GM18868 (cell line): ENCODE results near the gene TMEM179B.
A peak's percentile ranks its signal among the peaks of the same experiment; 100 is the strongest.
"Not testable (repeated sequence)": the region's sequence is repeated elsewhere in the genome, so short reads cannot be mapped to it uniquely, and the experiment has no call there.

Experiments
- ATAC-seq: cut with Tn5 transposase; IDR thresholded peaks from one replicate; pipeline ENCODE4 v1.9.1; 2021; ENCODE audit warnings: mild to moderate bottlenecking, moderate library complexity; ENCODE audit not compliant: unreplicated experiment

Gene TMEM179B, protein sequence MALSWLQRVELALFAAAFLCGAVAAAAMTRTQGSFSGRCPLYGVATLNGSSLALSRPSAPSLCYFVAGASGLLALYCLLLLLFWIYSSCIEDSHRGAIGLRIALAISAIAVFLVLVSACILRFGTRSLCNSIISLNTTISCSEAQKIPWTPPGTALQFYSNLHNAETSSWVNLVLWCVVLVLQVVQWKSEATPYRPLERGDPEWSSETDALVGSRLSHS

DNA sequence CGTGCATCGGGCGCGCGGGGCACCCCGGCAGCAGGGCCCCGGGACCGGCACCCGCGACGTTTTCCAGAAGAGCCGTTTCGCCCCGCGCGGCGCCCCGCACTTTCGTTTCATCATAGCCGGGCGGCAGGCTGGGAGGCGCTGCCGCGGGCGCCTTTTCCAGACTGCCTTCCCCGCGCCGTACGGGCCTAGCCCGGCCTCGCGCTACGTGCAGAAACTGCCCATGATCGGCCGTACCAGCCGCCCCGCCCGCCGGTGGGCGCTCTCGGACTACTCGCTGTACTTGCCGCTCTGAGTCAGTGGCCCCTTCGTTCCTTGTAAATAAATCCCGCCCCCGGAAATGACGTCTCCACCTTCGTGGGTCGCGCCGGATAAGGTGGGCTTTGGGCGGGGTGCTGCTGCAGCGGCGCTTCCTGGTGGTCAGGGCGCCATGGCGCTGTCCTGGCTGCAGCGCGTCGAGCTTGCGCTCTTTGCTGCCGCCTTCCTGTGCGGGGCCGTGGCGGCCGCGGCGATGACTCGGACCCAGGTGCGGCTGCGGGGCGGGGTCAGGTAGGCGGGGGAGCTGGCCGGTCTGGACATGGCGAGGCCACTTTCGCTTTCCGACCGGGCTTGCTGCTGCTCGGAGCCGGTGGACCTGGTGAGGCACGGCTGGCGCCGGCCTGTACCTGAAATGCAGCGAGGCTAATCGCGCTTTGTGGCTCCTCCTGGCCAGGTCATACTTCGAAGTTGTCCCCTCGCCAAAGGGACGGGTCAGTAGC, at the start of gene TMEM179B:
Gene TMEM179B, plus strand, starts transcription at position 398 of the 755 bp plus-strand sequence. Its CDS starts 30 bp downstream, at position 428.
- peak; percentile 69 for ATAC-seq

DNA sequence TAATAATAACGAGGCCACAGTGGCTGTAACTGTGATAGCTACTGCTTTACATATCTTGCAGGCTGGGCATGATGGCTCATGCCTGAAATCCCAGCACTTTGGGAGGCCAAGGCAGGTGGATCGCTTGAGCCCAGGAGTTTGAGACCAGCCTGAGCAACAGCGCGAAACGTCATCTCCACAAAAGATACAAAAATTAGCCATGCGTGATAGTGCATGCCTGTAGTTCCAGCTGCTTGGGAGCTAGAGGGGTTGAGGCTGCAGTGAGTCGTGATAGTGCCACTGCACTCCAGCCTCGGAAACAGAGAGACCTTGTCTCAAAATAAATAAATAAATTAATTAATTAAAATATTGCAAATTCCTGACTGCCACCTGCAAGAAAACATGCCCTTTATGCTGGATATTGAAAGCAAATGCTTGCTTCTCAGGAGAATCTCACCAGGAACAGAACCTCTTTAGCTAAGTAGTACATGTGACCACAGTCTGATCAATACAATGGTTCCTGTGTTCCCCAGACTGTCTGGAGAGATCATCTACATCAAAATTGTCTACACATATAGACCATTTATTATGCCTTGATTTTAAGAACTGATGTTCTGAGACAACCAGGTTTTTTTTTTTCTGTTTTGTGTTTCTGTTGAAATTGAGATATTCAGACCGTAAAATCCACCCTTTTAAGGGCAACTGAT, 39.6 kb upstream of the TMEM179B start:
- ATAC-seq = no peak

DNA sequence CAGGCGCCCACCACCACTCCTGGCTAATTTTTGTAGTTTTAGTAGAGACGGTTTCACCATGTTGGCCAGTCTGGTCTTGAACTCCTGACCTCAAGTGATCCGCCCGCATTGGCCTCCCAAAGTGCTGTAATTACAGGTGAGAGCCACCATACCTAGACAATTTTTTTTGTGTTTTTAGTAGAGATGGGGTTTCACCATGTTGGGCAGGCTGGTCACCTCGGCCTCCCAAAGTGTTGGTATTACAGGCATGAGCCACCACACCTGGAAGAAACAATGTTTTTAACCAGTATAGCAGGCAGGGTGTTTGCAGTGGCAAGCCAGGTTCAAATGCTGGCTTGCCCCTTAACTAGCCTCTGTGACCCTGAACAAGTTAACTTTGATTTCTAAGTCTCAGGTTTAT, 37.3 kb upstream of the TMEM179B start:
- not testable (repeated sequence) for ATAC-seq

DNA sequence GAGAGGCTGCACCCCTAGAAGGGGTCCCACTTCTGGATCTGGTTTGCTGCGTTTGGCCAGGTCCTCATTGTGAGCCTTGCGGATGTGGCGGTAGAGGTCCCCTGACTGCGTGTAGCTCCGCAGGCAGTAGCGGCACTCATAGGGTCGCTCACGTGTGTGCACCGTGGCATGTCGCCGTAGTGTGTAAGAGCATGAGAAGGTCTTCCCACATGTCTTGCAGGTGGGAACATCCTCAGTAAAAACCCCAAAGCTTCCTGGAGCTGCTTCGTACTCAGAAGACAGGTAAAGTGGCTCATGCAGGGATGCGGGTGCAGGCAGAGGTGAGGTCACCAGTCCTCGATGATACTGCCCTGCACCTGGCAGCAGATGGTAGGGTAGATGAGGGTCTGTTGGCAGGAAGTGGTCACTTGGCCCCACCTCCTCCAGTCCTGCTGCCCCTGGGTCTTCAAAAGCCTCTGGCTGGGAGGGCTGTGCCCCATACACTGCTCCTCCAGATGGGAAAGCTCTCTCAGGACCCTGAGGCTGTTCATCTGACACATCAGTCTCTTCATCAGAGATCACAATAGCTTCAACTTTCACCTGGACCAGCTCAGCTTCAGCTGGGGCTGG, 34.9 kb upstream of the TMEM179B start:
- ATAC-seq = no peak

DNA sequence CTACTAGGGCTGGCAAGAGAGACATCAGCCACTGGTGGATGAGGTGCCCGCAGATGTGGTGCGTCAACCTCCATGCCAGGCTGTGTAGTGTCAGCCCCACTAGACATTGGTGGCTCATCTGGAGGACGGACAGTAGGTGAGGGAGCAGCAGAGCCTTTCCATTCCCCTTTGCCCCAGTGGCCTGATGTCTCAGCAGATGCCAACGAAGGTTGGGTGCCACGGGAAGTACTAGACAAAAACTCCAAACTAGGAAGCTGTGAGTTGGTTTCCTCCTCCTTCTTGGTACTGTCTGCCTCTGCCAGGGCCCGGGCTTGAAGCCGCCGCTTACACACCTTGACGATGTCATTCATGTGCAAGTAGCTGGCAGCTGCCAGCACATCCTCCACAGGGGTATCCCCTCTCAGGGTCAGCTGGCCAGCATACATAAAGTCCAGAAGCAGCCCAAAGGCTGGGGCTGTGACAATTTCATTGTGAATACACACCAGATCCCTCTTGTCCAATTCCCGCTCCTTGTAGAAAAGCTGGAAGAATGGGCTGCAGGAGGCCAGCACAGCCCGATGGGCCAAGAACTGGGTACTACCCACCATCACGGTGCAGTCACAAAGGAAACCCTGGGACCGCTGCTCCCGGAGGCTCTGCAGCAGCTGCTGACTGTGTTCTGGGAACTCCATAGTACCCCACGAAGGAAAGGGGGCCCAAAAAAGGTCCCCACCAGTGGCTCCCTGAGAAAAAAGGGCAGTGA, 34.0 kb upstream of the TMEM179B start:
- ATAC-seq = no peak

DNA sequence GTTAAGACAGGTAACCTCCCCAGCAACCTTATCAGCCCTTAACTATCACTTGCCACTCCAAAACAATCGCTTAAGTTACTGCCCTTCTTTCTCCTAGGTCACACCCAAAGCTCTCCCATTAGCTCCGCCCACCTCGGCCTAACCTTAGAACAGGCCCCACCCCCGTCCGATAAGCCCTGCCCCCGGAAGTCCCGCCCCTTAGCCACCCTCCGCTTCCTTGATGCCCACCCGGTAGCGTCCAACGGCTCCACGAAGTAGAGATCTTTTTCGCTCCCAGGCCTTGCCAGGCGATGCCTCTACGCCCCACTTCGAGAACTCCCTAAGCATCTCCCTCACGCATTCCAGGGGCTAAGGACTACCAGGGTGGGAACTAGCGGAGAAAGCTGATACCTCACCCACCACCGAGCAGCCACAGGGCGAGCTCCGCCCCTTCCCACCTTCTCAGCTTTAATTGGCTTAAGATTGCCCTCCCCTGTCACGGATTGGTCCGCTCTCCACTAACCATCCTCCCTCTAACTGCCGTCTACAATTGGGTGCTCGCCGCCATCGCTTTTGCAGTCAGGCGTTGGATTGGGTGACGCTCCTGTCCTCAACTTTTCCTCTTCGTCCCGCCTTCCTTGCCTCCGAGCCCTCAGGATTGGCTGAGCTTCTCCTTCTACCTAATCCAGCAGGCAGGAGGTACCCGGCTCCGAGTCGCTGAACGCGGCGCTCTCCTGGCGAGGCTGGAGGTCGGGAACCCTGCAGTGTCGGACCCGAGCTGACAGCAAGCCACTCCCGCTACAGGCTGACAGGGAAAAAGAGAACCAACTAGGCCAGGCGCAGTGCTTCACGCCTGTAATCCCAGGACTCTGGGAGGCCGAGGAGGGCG, 33.2 kb upstream of the TMEM179B start, which contains the start of gene ZBTB3:
Gene ZBTB3, minus strand, starts transcription at position 425 of the 868 bp plus-strand sequence. CDS start 496 bp downstream, outside the sequence.
- peak; percentile 96 for ATAC-seq

DNA sequence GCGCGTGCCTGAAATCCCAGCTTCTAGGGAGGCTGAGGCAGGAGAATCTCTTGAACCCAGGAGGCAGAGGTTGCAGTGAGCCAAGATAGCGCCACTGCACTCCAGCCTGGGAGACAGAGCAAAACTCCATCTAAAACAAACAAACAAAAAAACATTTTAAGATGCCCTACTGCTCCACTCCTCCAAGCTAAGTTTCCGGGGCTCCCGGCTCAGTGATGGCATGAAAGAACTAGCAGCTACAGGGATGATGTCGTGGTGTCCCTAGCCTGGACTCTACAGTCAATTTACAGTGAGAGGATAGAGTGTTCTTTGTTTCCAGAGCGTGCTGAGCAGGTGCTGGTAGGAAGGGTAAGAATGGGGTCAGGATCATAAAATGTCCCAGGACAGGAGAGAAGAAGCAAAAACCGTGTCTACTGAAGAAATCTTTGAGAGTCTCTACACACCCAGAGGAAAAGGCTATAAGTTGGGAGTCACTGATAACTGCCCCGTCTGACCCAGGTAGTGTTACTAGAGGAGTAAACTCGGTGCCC, 32.1 kb upstream of the TMEM179B start:
- no peak for ATAC-seq

DNA sequence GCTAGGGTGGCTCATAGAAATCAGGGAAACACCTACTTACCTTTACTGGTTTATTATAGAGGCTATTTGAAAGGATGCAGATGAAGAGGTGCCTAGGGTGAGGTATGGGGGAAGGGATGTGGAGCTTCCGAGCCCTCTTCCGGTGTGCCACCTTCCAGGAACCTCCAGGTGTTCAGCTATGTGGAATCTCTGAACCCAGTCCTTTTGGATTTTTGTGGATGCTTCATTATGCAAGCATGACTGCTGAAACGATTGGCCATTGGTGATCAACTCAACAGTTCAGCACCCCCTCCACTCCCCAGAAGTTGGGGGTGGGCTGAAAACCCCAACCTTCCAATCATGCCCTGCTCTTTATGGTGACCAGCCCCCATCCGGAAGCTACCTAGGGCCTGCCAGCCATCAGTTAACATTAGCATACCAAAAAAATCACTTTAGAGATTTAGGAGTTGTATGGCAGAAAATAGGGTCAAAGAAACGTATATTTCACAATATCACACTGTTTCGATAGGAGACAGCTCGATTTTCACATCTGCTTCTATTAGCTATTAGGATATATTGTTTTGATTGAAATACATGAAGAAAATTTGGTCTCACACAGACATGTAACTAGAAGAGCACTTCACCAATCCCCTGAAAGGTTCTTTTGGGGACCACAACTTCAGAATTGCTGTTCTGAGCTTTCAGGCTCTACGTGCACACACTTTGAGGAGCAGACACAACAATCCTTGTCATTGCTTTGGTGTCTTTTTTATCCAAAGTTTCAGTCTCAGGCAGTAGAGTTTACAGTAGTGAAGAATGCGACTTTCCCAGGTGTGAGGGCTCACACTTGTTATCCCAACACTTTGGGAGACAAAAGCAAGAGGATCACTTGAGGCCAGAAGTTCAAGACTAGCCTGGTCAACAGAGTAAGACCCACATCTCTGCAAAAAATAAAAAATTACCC, 29.1 kb upstream of the TMEM179B start:
- ATAC-seq = no peak

DNA sequence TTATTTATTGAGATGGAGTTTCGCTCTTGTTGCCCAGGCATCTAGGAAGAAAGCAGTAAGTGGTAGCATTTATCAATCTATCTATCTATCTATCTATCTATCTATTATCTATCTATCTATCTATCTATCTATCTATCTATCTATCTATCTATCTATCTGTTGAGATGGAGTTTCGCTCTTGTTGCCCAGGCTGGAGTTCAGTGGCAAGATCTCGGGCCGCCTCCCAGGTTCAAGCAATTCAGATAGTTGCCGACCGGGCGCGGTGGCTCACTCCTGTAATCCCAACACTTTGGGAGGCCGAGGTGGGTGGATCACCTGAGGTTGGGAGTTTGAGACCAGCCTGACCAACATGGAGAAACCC, 26.4 kb upstream of the TMEM179B start:
- not testable (repeated sequence) for ATAC-seq

DNA sequence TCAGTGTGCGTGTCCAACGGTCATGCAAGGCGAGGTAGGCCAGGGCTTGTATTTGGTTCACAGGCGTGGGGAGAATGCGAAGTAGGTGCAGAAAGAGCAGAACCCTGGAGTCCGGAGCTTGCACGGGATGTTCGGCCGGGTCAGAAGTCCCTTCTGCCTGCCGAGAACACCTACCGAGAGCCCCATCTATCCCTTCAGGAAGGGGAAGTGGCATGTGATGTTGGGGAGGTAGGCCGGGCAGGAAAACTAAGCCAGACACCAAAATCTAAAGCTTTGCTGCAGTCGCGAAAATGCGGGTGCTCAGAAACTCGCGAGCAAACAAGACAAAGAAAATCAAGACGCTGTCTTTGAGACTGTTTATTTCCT, 16.4 kb upstream of the TMEM179B start:
- peak; percentile 2 for ATAC-seq

DNA sequence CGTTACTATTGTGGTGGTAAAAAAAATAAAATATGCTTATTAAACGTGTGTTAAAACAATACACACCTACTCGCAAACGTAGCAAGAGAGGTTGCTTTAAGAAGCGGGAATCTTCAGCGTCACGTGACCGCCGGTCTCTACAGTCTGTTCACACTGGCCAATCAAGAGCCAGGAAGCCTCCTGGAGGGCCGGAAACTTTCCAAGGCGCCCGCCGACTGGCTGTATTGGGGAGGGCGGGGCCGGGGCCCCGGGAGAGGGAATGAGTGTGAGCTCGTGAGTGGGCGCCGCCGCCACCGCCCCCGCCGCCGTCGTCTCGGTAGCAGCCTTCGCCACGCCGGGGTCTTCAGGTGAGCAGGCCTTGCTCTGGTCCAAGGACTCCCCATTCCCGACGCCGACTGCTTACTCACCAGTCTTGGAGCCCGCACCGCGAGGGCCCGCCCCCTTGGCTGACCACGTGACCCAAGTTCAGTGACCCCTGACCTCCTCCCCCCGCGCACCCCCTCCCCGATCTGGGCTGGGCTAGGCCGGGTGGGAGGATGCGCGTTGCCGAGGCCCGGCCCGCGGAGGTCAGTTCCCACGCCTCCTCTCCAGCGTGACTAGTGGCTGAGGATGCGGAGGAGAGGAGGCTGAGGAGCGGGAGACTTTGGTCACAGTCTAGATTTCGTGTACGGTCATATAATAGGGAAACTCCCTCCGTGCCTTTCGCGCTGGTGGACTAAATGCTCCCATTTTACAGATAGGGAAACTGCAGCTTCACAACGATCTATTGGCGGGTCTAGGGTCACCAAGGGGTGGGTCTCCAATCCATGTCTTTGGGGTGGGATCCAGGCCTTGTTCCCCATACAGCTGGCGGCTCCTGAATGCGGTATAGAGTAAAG, 15.8 kb upstream of the TMEM179B start, which contains the start of gene TAF6L:
Gene TAF6L, plus strand, starts transcription at position 253 of the 878 bp plus-strand sequence. CDS start 4,388 bp downstream, outside the sequence.
- ATAC-seq = peak; percentile 84

DNA sequence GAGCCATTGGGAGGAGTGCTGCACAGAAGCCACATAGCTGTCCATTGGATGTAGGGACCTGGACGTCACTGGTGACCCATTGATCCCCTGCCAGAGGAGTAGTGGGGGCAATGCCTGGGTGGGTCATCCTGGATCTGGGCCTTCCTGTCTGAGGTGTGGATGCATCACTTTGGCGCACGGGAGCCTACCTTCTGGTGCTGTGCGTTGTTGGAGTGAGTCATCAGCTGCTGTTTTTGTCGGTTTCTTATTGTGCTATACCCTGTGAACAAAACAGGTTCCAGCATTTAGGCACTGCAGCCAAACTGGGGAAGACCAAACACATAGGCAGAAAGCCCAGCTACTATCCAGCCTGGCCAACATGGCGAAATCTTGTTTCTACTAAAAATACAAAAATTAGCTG, 12.8 kb upstream of the TMEM179B start:
- no peak for ATAC-seq

DNA sequence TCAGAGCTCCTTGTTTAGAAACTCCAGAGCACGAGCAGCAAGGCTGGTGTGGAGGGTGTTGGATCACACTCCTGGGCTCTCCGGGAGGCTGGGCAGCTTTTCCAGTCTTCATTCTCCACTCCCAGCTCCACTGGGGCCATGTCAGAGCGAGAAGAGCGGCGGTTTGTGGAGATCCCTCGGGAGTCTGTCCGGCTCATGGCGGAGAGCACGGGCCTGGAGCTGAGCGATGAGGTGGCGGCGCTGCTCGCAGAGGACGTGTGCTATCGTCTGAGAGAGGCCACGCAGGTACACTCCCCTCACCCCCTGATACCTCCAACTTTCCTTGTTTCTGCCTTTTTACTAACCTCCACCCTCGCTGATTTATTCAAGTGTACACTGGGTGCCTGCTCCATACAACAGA, 11.6 kb upstream of the TMEM179B start:
- ATAC-seq = no peak

DNA sequence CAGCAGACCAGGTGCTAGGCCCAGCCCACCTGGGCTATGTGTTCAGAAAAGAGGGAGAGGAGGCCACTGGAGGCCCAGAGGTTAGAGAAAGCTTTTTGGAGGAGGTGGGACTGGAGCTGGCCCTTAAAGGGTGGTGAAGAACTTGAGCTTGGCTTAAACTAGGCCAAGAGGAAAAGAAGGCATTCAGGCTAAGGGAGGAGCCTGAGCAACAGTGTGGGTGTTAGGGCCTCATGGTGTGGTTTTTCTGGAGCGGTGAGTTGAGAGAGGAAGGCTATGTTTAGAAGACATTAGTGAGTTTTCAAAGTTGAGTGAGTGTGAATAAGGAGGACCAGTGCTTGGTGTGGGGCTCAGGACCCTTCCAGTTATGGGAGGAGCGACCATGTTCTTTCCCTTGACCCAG, 9.8 kb upstream of the TMEM179B start:
- ATAC-seq = no peak

DNA sequence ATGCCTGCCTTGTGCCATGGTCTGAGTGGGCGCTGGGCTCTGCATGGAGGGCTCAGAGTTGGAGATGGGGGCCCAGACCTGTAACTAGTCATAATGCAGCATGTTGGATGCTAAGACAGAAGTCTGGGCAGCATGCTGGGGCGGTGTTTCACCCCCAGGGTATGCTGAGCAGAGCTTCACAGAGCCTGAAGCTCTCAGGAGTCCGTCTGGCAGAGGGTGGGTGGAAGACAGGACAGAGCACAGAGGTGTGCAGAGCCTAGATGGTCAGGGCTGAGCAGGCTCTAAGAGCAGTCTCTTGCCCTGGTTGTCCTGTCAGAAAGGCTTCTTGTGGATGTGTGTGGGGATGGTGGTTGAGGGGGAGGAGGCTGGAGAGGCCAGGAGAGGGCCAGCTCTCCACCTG, 8.8 kb upstream of the TMEM179B start:
- no peak for ATAC-seq

DNA sequence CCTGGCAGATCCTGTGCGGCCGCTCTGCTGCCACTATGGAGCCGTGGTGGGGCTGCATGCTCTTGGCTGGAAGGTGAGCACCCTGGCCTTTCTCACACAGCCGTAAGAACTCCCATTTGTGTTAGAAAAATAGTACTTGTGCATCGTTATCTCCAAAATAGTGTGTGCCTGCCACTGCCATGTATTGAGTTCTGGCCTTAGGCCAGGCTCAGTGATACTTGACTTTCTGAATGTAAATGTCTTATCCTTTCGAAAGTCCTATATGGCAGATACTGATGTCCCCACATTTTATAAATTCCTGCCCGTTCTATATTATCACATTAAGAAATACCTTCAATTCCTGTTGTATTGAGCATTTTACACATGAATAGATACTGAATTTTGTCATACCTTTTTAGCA, 4.4 kb upstream of the TMEM179B start:
- ATAC-seq = no peak

DNA sequence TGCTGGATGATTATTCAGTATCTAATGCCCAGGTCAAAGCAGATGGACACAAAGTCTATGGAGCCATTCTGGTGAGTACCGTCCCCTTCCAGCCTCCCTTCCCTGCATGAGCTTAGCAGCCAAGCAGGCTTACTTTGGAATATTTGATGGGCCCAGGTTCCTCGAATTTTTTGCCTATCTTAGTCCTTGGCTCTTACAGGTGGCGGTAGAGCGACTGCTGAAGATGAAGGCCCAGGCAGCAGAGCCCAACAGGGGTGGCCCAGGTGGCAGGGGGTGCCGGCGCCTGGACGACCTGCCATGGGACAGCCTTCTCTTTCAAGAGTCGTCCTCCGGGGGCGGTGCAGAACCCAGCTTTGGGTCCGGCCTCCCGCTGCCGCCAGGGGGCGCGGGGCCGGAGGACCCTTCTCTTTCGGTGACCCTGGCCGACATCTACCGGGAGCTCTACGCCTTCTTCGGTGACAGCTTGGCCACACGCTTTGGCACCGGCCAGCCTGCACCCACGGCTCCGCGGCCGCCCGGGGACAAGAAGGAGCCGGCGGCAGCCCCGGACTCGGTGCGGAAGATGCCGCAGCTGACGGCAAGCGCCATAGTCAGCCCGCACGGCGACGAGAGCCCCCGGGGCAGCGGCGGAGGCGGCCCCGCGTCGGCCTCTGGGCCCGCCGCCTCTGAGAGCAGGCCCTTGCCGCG, 741 bp upstream of the TMEM179B start:
- ATAC-seq = peak; percentile 74
